ENCODE measurements around the gene OPRL1.
"Not testable (repeated sequence)": the region's sequence is repeated elsewhere in the genome, so short reads cannot be mapped to it uniquely, and the experiment has no call there.

Gene OPRL1

GRCh38 chr20:64115171-64115911 lies 35.5 kb downstream of the OPRL1 start:
- H3K27me3 ChIP-seq (ENCODE audit: insufficient read depth, low read length): peaks cover 16% of the 10 kb centered on the region
- H3K36me3 ChIP-seq (ENCODE audit: insufficient read depth, low read length): no peaks in the 10 kb centered on the region
- H2AFZ ChIP-seq (ENCODE audit: low read depth, low read length): no peak overlapping the region
- no peaks in the 10 kb centered on the region for H3K4me1 ChIP-seq (ENCODE audit: insufficient read depth, low read length)
- H3K4me3 ChIP-seq (ENCODE audit: low read length): no peak overlapping the region
- no peaks in the 10 kb centered on the region for H3K9me3 ChIP-seq (ENCODE audit: low read length)

GRCh38 chr20:64116016-64116415 lies 36.1 kb downstream of the OPRL1 start:
- peaks cover 13% of the 10 kb centered on the region for H3K27me3 ChIP-seq (ENCODE audit: insufficient read depth, low read length)
- H3K9me3 ChIP-seq (ENCODE audit: low read length): no peaks in the 10 kb centered on the region
- H3K4me1 ChIP-seq (ENCODE audit: insufficient read depth, low read length): no peaks in the 10 kb centered on the region
- H2AFZ ChIP-seq (ENCODE audit: low read depth, low read length): no peak overlapping the region
- H3K4me3 ChIP-seq (ENCODE audit: low read length): no peak overlapping the region
- H3K36me3 ChIP-seq (ENCODE audit: insufficient read depth, low read length): no peaks in the 10 kb centered on the region

GRCh38 chr20:64116541-64117431 lies 36.9 kb downstream of the OPRL1 start:
- no peak overlapping the region for H3K4me3 ChIP-seq (ENCODE audit: low read length)
- H3K4me1 ChIP-seq (ENCODE audit: insufficient read depth, low read length): no peaks in the 10 kb centered on the region
- H3K27me3 ChIP-seq (ENCODE audit: insufficient read depth, low read length): peaks cover 12% of the 10 kb centered on the region
- no peaks in the 10 kb centered on the region for H3K36me3 ChIP-seq (ENCODE audit: insufficient read depth, low read length)
- no peaks in the 10 kb centered on the region for H3K9me3 ChIP-seq (ENCODE audit: low read length)
- H2AFZ ChIP-seq (ENCODE audit: low read depth, low read length): no peak overlapping the region

GRCh38 chr20:64117432-64117777 lies 37.5 kb downstream of the OPRL1 start:
- H3K27me3 ChIP-seq (ENCODE audit: insufficient read depth, low read length): not testable (repeated sequence)

GRCh38 chr20:64119301-64119680 lies 39.4 kb downstream of the OPRL1 start:
- H3K9me3 ChIP-seq (ENCODE audit: low read length): no peaks in the 10 kb centered on the region
- H2AFZ ChIP-seq (ENCODE audit: low read depth, low read length): no peak overlapping the region
- peaks cover 5% of the 10 kb centered on the region for H3K27me3 ChIP-seq (ENCODE audit: insufficient read depth, low read length)
- H3K4me3 ChIP-seq (ENCODE audit: low read length): no peak overlapping the region
- no peaks in the 10 kb centered on the region for H3K36me3 ChIP-seq (ENCODE audit: insufficient read depth, low read length)
- H3K4me1 ChIP-seq (ENCODE audit: insufficient read depth, low read length): no peaks in the 10 kb centered on the region

More at GRCh38 chr20:64117432-64117777, 37.5 kb downstream of the OPRL1 start:
- H3K9me3 ChIP-seq (ENCODE audit: low read length); H2AFZ ChIP-seq (ENCODE audit: low read depth, low read length); H3K4me3 ChIP-seq (ENCODE audit: low read length); H3K4me1 ChIP-seq (ENCODE audit: insufficient read depth, low read length); H3K36me3 ChIP-seq (ENCODE audit: insufficient read depth, low read length): not testable (repeated sequence)

- peaks cover under 1% of the 10 kb centered on the region for H3K27me3 ChIP-seq (ENCODE audit: insufficient read depth, low read length)
- H3K9me3 ChIP-seq (ENCODE audit: low read length): no peaks in the 10 kb centered on the region
- no peak overlapping the region for H3K4me3 ChIP-seq (ENCODE audit: low read length)
- no peaks in the 10 kb centered on the region for H3K36me3 ChIP-seq (ENCODE audit: insufficient read depth, low read length)
- H2AFZ ChIP-seq (ENCODE audit: low read depth, low read length): peak overlapping the region; percentile 32
- no peaks in the 10 kb centered on the region for H3K4me1 ChIP-seq (ENCODE audit: insufficient read depth, low read length)
Observed at GRCh38 chr20:64119681-64120341, 39.9 kb downstream of the OPRL1 start.

- H3K27me3 ChIP-seq (ENCODE audit: insufficient read depth, low read length): no peaks in the 10 kb centered on the region
- H2AFZ ChIP-seq (ENCODE audit: low read depth, low read length): no peak overlapping the region
- no peaks in the 10 kb centered on the region for H3K4me1 ChIP-seq (ENCODE audit: insufficient read depth, low read length)
- H3K36me3 ChIP-seq (ENCODE audit: insufficient read depth, low read length): no peaks in the 10 kb centered on the region
- H3K4me3 ChIP-seq (ENCODE audit: low read length): no peak overlapping the region
- no peaks in the 10 kb centered on the region for H3K9me3 ChIP-seq (ENCODE audit: low read length)
Observed at GRCh38 chr20:64121586-64121985, 41.7 kb downstream of the OPRL1 start.

- H2AFZ ChIP-seq (ENCODE audit: low read depth, low read length); H3K4me1 ChIP-seq (ENCODE audit: insufficient read depth, low read length); H3K36me3 ChIP-seq (ENCODE audit: insufficient read depth, low read length); H3K27me3 ChIP-seq (ENCODE audit: insufficient read depth, low read length); H3K4me3 ChIP-seq (ENCODE audit: low read length); H3K9me3 ChIP-seq (ENCODE audit: low read length): not testable (repeated sequence)
Observed at GRCh38 chr20:64122927-64123326, 43.0 kb downstream of the OPRL1 start.

GRCh38 chr20:64123517-64123916 lies 43.6 kb downstream of the OPRL1 start:
- not testable (repeated sequence) for H3K4me1 ChIP-seq (ENCODE audit: insufficient read depth, low read length); H3K36me3 ChIP-seq (ENCODE audit: insufficient read depth, low read length); H3K27me3 ChIP-seq (ENCODE audit: insufficient read depth, low read length); H2AFZ ChIP-seq (ENCODE audit: low read depth, low read length); H3K9me3 ChIP-seq (ENCODE audit: low read length); H3K4me3 ChIP-seq (ENCODE audit: low read length)

GRCh38 chr20:64129146-64129782 lies 49.4 kb downstream of the OPRL1 start:
- no peaks in the 10 kb centered on the region for H3K9me3 ChIP-seq (ENCODE audit: low read length)
- H3K36me3 ChIP-seq (ENCODE audit: insufficient read depth, low read length): no peaks in the 10 kb centered on the region
- H3K4me1 ChIP-seq (ENCODE audit: insufficient read depth, low read length): no peaks in the 10 kb centered on the region
- no peaks in the 10 kb centered on the region for H3K27me3 ChIP-seq (ENCODE audit: insufficient read depth, low read length)
- H2AFZ ChIP-seq (ENCODE audit: low read depth, low read length): no peak overlapping the region
- no peak overlapping the region for H3K4me3 ChIP-seq (ENCODE audit: low read length)

- Histone ChIP-seq H3K27me3 (ENCODE audit: insufficient read depth, low read length) (no peaks in the 10 kb centered on the region), H3K36me3 (ENCODE audit: insufficient read depth, low read length) (no peaks in the 10 kb centered on the region), H3K4me3 (ENCODE audit: low read length) (no peak overlapping the region)
Observed at GRCh38 chr20:64130271-64130670, 50.4 kb downstream of the OPRL1 start.

GRCh38 chr20:64130876-64131275 lies 51.0 kb downstream of the OPRL1 start:
- no peaks in the 10 kb centered on the region for H3K36me3 ChIP-seq (ENCODE audit: insufficient read depth, low read length)
- no peak overlapping the region for H2AFZ ChIP-seq (ENCODE audit: low read depth, low read length)
- H3K27me3 ChIP-seq (ENCODE audit: insufficient read depth, low read length): no peaks in the 10 kb centered on the region
- no peak overlapping the region for H3K4me3 ChIP-seq (ENCODE audit: low read length)
- H3K4me1 ChIP-seq (ENCODE audit: insufficient read depth, low read length): no peaks in the 10 kb centered on the region
- H3K9me3 ChIP-seq (ENCODE audit: low read length): no peaks in the 10 kb centered on the region

More at GRCh38 chr20:64130271-64130670, 50.4 kb downstream of the OPRL1 start:
- Histone ChIP-seq H3K4me1 (ENCODE audit: insufficient read depth, low read length) (no peaks in the 10 kb centered on the region), H3K9me3 (ENCODE audit: low read length) (no peaks in the 10 kb centered on the region), H2AFZ (ENCODE audit: low read depth, low read length) (no peak overlapping the region)

GRCh38 chr20:64131406-64131805 lies 51.5 kb downstream of the OPRL1 start:
- Histone ChIP-seq H3K4me3 (ENCODE audit: low read length) (no peak overlapping the region), H3K9me3 (ENCODE audit: low read length) (no peaks in the 10 kb centered on the region), H2AFZ (ENCODE audit: low read depth, low read length) (no peak overlapping the region), H3K36me3 (ENCODE audit: insufficient read depth, low read length) (no peaks in the 10 kb centered on the region), H3K27me3 (ENCODE audit: insufficient read depth, low read length) (no peaks in the 10 kb centered on the region), H3K4me1 (ENCODE audit: insufficient read depth, low read length) (no peaks in the 10 kb centered on the region)
